GM21515 (cell line): Measurements from ENCODE around the gene ACP2.

Source experiments
- ATAC-seq: cut with Tn5 transposase; IDR thresholded peaks from one replicate; pipeline ENCODE4 v1.9.1; 2021; ENCODE audit not compliant: unreplicated experiment

ACP2 gene

DNA sequence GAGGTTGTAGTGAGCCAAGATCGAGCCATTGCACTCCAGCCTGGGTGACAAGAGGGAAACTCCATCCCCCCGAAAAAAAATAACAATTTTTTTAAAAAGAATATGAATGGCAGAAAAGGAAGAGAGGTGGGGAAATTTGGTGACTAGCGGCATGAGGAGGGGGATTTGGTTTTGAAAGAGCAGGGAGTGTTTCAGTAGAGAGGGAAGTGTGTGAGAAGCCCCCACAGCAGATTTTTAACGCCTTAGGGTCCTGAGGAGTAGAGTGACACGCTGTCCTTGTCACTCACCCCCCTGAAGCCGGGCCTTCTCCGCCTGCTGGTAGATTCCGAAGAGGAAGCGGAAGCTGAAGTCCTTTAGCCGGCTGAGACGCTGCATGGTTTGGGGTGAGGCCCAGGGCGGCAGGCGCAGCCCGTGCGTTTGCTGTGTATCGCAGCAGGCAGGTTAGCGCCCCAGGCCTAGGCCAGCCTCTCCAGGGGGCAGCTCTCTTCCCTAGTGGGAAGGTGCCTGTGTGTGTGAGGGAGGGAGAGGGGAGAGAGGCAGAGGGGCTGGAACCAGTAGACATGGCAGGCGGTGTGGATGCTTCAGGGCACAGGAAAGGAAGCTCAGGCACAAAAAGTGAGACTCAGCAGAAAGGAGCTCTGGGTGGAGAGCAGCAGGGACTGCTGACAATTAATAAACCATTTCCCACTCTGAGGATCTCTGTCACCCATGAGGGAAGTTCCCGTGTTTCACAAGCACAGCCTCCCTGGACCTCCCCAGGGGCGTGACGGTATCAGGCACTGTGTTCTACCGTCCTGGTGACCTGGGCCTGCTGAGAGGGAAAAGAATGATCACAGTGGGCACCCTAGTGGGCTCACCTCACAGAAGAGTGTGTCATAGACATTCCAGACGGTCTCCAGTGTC is 3.9 kb downstream of the ACP2 start:
- ATAC-seq, result no peak

DNA sequence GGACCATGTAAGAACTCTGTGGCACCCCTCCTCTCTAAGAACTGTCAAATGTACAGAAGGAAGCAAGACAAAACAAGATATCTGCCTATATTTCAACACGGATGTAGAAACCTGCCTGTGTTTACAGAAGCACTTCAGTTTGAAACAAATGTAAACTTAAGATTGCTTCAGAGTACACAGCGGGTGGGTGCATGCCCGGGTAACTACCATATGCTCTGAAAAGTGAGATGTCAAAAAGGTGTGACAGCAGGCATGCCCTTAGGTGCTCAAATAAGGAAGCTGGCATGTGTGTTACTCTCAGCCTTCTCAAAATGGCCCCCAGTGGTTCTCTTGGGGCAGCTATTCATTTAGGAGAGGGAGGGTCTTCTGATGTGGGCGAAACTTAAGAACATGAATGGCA is 5.2 kb downstream of the ACP2 start:
- no peak for ATAC-seq

DNA sequence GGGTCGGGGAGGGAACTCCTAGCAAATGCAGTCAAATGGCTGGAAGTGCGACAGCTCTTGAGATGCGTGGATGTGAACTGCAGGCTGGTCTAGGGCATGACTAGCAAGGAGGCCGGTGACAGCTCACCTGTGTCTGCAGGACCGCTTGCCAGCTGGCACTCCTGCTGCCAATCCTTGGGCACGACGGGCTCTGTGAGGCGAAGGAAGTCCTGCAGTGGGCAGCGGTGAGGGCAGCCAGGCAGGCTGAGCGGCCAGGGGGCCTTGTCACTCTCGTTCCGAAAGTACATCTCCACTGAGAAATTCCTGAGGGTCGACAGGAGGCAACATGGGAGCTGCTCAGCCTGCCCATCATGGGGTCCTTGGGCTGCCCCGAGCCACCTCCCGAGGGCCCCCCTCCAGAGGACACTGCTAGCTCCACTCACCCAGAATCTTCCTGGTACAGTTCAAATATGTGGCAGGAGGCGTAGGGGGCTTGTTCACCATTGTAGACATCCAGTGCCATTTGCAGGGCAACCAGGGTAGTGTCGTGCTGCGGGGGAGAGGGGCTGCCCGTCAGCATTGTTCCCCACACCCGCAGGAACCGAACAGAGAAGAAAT is 5.9 kb downstream of the ACP2 start:
- ATAC-seq, result no peak

DNA sequence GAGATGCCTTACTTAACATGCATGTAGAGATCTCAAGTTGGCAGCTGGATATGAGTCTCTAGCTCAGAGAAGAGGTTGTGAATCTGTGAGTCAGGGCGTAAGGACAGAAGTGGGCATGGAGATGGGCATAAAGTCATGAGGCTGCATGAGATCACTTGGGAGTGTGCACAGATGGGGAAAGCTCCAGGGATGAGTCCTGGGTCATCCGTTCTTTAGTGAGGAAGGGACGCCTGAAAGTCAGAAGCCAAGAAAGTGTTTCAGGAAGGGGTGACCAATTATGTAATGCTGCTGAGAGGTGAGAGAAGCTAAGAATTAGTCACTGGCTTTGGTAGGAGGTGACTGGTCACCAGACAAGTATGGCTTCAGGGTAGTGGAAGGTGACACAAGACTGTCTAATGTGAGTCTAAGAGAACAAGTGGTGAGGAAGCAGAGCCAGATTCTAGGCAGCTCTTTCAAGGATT is 6.7 kb downstream of the ACP2 start:
- ATAC-seq, result no peak

DNA sequence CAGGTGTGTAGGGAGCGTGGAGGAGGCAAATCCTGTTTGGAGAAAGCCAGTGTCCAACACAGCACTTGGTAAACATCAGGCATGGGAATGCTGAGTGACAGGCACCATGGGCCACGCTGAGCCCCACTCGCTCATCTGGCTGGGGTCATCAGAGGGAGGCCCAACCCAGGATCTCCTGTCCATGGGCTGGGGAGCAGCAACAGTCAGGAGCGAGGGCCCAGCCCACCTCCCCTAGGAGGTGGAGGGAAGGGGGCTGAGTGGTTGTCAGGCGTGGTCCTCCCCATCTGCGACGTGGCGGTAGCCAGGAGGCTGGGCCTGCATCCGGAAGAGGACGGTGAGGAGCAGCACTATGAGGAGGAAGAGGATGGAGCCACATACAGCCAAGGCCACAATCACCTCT is 8.8 kb downstream of the ACP2 start:
- no peak for ATAC-seq

DNA sequence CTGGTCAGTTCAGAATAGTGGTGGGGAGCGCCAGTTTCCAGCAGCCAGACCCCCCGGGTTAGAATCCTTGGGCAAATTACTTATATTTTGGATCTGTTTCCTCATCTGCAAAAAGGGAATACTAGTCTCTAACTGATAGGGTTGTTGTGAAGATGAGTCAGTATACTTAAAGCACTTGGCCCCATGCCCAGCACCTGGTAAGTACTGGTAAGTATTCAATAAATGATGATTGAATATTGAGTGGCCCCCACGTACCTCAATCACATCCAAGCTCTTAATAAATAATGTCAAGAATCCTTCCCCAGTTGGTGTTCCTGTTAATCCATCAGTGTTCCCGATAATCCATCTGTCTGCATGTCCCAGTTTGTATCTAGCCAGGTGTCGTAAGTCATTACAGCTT is 12.1 kb downstream of the ACP2 start:
- ATAC-seq, result no peak

DNA sequence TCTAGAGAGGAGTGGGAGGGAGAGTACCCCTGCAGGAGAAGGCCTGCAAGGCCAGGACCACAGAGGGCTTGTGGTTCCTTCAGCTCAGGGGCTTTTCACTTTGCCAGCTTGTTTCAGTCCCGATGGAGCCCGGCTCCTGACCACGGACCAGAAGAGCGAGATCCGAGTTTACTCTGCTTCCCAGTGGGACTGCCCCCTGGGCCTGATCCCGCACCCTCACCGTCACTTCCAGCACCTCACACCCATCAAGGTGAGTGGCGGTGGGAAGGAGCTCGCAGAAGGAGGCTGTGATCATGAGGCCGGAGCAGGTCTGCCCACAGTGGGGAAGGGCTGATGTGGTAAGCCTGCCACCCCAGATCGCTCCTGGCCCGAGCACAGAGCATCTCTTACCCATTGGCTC is 13.5 kb downstream of the ACP2 start:
- ATAC-seq, result no peak

DNA sequence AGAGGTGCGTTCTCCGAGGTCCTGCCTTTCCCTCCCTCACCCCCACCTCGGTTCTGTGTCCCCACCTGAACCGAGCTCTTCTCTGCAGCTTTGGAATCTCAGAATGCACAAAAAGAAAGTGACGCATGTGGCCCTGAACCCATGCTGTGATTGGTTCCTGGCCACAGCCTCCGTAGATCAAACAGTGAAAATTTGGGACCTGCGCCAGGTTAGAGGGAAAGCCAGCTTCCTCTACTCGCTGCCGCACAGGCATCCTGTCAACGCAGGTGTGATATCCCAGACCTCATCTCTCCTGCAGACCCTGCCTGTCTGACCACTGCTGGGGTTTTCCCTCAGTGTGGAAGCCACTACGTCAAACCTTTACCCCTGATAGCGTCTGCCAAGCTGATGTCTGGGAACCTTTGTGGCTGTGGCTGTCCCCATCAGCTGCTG is 13.9 kb downstream of the ACP2 start:
- ATAC-seq, result no peak

DNA sequence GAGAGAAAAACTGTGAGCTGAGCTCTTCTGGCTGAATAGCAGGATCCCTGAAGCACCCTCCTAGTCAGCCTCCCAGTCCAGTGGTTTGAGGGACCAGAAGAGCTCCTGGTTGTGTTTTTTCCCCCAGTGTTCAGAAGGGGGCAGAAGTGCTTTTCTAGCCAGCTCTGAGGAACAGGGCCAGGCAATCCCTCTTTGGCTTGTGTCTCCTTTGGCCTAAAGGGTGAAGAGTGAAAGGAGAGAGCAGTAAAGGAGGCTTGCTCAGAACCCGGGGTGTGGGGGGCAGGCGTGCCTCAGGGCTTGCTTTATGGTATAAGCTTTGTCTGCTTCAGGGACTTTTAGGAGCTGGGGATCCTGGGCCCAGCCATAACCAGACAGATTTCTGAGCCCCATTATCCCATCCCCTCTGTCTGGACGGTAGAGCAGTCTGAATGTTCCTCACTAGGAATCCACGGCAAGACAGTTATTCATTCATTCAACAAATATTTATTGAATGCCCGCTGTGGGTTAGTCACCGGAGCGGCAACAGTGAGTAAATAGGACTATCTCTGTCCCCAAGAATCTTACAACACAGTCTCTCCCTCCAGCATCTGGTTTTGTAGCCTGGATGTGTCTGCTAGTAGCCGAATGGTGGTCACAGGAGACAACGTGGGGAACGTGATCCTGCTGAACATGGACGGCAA is 14.5 kb downstream of the ACP2 start:
- no peak for ATAC-seq

DNA sequence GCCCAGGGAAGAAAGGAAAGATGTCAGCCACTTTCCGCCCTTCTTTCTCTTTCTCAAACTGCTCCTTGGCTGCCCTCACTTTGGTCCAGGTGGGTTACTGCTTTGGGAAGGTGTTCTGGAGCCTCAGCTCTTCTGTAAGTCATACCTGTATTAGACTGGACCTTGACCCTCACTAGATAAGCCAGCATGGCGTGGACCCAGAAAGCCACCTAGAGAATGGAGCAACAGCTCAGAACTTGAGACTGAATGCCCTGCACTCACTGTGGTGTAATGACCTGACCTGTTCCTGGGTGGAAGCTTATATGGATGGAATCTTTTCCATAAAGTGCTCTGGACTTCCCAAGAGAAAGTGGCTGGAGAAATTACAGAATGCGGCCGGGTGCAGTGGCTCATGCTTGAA is 15.6 kb downstream of the ACP2 start:
- no peak for ATAC-seq

DNA sequence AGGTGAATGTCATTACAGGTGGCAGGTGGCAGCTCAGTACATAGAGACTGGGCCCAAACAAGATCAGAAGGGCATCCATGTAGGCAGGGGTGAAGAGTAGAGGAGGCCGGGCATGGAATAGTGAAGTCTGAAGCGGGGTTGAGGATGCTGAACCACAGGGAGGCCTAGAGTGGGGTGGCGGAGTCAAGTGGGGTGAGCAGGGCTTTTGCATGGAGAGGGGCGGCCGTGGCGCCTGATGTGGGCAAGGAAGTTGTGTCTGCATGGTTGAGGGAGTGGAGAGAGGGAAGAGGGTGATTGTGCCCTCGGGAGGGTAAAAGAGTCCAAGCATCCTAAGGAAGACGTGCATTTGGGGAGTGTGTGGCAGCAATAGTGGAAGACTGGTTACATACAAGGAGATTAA is 19.5 kb downstream of the ACP2 start:
- ATAC-seq, result no peak

DNA sequence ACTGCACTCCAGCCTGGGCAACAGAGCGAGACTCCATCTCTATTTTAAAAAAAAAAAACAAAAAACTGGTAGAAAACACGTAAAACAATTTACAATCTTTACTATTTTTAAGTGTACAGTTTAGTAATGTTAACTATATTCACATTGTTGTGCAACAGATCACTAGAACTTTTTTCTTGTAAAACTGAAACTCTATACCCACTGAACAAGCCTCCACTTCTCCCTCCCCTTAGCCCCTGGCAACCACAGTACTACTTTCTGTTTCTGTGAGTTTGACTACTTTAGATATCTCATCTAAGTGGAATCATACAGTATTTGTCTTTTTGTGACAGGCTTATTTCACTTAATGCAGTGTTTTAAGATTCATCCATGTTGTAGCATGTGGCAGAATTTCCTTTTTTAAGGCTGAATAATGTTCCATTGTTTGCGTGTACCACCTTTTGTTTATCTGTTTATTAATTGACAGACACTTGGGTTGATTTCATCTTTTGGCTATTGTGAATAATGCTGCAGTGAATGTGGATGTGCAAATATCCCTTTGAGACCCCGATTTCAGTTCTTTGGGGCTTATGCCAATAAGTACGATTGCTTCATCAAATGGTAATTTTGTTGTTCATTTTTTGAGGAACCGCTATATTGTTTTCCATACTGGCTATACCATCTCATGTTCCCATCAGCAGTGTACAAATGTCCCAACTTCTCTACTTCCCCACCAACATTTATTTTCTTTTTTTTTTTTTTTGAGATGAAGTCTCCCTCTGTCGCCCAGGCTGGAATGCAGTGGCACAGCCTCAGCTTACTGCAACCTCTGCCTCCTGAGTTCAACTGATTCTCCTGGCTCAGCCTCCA is 22.8 kb downstream of the ACP2 start:
- ATAC-seq, result peak; percentile 90

DNA sequence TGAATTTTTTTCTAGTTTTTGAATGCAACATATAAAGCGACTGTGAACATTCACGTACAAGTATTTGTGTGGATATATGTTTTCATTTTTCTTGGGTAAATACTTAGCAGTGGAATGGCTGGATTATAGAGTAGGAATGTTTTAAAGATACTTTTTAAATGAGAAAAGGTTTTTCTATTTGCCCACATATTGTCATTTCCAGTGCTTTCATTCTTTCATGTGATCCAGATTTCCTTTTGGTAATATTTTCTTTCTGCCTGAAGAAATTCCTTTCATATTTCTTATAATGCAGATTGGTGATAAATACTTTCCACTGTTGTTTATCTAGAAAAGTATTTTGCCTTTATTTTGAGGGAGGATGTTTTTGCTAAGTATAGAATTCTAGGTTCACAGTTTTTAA is 25.9 kb downstream of the ACP2 start:
- no peak for ATAC-seq

DNA sequence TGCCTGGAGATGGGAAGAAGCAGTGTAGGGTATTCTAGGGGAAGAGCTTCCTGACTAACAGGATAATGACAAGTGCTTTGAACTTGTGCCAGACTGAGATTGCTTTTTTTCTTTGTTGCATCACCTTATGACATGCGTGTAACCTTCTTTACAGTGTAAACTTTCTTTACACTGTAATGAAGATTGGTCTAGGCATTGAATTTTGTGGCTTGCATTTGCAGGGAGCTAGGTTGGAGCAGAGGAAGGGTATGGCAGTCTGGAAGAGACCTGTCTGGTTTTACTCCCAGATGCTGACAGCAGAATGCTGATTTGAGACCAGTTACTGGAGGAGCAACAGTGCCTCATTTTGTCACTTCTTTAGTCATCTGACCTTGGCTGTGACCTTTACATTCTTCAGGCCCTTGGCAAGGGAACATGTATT is 28.2 kb downstream of the ACP2 start:
- ATAC-seq, result no peak

DNA sequence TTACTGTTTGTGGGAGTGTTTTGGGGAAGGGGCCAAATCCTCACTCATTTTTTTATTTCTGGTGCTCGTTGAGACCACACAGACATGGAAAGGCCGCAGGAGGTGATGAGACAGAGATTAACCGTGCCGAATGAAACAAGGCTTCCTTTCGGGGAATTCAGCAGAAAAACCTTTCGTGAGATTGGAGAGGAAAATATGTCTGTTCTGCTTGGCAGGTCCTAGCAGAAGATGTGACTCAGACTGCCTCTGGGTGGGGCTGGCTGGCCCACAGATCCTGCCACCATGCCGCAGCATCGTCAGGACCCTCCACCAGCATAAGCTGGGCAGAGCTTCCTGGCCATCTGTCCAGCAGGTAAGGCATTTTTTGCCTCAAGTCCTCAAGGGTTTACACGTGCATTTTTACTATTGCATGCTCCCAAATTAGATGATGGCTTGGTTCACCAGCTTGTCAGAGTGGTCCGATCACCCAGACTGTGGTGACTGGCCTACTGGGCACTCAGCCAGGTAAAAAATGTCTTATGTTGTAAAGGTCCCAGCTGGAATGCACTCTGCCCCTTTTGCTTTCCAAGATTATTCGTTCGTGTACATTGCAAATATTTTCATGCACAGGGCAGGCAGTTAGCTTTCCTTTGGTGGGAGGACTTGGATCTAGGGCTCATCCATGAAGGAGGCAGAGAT is 32.4 kb downstream of the ACP2 start:
- ATAC-seq, result no peak

DNA sequence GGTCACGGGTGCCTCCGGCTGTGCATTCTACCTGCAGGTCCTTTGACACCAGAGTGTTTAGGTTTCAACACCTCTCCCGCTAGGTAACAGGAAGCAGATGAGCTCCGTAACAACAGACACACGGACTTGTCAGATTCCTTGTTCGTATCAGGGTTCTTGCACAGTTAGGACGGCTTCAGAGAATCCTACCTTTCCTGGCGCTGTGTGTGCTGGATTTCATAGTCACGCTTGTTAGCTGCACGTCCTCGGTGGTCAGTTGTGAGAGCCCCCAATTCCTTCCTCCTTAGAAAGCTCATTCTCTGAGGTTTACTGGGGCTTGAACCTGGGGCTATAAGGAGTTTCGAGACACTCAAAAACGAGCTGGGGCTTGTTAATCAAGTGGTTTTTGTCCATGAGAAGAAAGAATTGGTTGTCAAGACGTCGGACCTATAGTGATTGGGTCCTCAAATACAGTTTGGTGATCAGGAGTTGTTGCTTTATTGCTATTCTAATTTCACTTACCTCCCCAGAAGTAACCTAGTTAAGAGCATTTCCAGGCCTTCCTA is 33.2 kb downstream of the ACP2 start:
- no peak for ATAC-seq

DNA sequence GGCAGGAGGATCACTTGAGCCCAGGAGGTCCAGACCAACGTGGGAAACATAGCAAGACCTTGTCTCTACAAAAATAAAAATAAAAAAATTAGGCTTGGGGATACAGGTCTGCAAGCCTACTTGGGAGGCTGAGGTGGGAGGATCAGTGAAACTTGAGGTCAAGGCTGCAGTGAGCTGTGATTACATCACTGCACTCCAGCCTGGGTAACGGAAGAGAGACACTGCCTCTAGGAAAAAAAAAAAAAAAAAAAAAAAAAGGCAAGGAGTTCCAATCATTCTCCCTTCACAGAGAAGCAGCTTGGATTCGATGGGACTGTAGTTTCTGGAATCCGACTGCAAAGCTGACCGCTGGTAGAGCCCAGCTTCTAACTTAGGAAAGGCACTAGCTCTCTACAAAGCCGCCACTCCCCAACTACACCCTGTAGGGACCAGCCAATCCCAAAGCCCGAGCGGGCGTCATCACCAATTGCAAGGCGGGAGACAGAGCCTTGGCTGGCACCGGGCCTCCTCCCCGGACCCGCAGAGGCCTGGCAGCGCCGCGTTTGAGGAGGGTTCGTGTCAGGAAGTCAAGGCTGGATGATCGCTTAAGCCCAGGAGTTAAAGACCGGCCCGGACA is 34.6 kb downstream of the ACP2 start:
- ATAC-seq, result peak; percentile 40

DNA sequence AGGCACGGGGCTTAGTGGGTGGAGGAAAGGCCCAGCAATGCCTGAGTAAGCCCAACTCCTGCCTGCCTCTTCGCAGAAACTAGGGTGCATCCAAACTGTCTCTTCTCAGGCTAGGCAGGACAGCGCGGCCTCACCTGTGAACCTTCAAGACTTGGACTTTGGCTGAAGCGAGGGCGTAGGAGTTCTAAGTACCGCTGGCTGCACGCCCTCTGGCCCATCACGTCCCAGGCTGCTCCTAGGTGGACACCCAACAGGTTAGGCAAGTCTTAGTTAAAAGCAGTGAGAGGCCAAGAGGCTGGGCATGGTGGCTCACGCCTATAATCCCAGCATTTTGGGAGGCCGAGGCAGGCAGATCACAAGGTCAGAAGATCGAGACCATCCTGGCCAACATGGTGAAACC is 35.7 kb downstream of the ACP2 start:
- ATAC-seq, result no peak

DNA sequence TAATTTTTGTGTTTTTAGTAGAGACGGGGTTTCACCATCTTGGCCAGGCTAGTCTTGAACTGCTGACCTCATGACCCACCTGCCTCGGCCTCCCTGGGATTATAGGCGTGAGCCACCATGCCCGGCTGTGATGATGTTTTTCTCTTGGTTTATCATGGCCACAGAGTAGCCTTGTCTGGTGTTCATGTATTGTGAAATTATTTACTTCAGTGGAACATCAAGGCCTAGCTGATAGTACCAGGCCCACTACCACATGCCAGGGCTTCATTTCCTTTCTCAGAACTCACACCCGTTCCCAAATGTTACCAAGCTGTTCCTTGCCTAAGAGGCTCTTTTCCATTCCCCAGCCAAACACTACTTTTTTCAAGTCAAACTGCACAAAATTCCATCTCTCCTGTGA is 40.0 kb downstream of the ACP2 start:
- ATAC-seq, result no peak
